ENCODE data around the gene IKZF3.
"Not testable (repeated sequence)": the region's sequence is repeated elsewhere in the genome, so short reads cannot be mapped to it uniquely, and the experiment has no call there.

IKZF3 gene

DNA sequence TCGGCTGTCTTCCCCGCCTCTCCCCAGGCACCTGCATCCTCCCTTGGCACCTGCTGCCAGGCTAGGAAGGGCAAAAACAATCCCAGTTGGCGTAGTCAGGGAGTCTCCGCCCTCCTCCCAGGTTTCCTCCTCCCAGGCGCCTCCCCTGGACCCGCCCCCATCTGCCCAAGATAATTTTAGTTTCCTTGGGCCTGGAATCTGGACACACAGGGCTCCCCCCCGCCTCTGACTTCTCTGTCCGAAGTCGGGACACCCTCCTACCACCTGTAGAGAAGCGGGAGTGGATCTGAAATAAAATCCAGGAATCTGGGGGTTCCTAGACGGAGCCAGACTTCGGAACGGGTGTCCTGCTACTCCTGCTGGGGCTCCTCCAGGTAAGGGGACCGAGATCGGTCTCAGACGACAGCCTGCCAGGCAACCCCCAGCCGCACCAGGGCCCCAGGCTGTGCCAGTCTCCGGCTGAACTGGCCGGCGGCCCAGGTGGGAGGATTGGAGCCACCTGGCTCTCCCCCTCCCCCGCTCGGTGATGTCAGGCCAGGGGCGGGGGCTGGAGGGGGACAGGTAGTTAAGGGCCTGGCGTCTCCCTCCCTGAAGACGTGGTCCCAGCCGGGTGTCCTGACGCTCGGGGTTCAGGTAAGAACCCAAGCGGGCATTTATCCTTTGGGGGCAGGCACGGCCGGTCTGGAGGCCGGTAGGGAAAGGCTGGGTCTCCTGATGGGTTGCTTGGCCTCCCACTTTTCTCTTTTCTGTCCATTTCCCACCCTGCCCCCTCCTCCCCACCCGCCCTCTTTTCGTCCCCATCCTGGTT is 126.1 kb downstream of the IKZF3 start, which contains the start of gene GRB7:
TSS of gene GRB7 (plus strand) at position 179 of the 808 bp plus-strand sequence. CDS start 4,364 bp downstream, outside the sequence.
- DNase-seq, result peak; percentile 83

- no peak for DNase-seq
Observed at GRCh38 chr17:39737206-39737759, 126.8 kb downstream of the IKZF3 start.

DNA sequence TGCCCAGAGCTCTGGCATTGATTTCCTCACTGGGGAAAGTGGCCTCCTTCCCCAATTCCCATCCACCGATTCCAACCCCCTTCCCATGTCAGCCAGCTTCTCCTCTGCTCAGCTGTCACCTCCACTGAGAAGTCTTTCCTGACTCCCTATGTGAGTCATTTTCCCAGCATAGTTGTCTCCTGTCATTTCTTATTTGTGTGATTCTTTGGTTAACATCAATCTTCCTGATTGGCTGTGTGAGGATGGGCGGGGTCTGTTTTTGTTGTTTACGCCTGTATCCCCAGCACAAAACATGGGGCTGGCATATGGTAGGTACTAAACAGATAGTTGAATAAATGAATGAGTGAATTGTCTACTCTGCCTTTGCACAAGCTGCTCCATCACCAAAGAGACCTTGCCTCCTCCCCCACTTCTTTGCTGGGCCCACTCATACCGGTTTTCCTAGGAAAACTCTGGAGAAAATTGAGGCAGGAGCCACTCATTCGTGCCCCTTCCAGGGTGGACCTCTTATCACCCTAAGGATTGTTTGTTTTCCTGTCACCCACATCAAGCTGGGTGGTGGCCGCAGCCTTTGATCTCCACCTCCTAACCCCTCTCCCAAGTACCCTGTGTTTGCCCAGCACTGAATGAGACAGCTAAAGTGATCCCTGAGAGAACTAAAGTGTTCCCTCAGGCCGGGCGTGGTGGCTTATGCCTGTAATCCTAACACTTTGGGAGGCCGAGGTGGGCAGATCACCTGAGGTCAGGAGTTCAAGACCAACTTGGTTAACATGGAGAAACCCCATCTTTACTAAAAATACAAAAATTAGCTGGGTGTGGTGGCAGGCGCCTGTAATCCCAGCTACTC is 127.6 kb downstream of the IKZF3 start:
- DNase-seq, result no peak

GRCh38 chr17:39735882-39736281 is 128.2 kb downstream of the IKZF3 start:
- DNase-seq, result no peak

DNA sequence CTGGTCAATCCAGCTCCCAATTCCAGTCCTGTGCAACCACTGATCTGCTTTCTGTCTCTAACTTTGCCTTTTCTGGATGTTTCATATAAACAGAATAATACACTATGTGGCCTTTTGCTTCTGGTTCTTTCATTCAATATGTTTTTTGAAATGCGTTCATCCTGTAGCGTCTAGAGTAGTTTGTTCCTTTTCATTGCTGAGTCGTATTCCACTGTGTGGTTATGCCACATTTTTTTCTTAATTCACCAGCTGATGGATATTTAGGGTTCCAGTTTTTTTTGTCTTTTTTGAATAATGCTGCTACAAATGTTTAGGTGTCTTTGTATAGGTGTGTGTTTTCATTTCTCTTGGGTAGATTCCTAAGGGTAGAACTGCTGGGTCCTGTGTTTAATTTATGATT is 131.5 kb downstream of the IKZF3 start:
- no peak for DNase-seq

DNA sequence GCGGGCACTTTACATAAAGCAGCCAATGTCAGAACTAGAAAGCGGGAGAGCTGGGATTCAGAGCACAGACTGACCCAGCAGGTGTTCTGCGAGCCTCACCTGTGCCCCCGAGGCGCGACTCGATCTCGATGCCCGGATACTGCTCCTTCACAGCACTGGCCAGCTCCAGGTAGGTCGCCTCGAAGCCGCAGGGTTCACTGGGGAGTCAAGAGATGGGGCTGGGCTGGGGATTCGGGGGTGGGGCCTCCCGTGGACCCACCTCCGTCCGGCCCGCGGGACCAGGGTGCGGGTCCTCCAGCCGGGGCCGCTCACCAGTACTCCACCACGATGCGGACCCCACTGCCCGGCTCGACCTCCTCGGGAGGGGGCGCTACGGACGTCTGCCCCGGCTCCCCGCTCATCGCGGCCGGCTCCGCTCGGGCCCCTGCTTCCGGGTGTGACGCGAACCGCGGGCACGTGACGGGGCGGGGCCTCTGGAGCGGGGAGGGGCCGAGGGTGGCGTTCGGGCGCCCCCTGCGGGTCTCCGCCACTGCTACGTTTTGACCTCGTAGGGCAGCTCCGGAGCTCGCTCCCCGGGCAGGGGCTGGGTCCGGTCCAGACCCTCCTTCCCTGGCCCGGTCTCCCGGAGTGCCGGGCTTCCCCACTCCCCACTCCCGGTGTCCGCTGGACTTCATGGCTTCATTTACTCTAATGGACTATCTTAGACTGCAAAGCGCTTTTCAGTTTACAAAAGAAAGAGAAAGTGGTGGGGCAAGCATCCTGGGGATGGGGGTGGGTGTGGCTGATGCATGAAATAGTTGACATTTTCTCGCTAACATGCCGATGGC is 133.8 kb downstream of the IKZF3 start, which contains the start of gene MIEN1:
TSS of gene MIEN1 (minus strand) at position 438 of the 827 bp plus-strand sequence. CDS start at position 401, 37 bp downstream.
- peak; percentile 53 for DNase-seq

GRCh38 chr17:39729280-39729851 is 134.7 kb downstream of the IKZF3 start:
- no peak for DNase-seq

DNA sequence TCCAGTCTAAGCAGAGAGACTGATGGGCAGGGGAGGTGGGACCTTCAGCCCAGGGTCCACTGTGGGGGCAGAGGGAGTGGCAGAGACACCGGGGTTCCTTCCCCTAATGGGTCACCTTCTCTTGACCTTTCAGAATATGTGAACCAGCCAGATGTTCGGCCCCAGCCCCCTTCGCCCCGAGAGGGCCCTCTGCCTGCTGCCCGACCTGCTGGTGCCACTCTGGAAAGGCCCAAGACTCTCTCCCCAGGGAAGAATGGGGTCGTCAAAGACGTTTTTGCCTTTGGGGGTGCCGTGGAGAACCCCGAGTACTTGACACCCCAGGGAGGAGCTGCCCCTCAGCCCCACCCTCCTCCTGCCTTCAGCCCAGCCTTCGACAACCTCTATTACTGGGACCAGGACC is 136.6 kb downstream of the IKZF3 start:
- DNase-seq, result no peak

DNA sequence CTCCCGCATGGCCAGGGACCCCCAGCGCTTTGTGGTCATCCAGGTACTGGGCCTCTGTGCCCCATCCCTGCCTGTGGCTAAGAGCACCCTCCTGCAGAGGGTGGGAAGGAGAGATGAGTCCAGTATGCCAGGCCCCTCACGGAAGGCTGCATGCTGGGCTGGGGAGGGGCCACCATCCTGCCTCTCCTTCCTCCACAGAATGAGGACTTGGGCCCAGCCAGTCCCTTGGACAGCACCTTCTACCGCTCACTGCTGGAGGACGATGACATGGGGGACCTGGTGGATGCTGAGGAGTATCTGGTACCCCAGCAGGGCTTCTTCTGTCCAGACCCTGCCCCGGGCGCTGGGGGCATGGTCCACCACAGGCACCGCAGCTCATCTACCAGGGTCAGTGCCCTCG is 137.5 kb downstream of the IKZF3 start:
- no peak for DNase-seq

- not testable (repeated sequence) for DNase-seq
Observed at GRCh38 chr17:39725923-39726322, 138.2 kb downstream of the IKZF3 start.

- no peak for DNase-seq
Observed at GRCh38 chr17:39724731-39725130, 139.4 kb downstream of the IKZF3 start.

- DNase-seq, result peak; percentile 28
Observed at GRCh38 chr17:39722965-39723848, 140.9 kb downstream of the IKZF3 start.

DNA sequence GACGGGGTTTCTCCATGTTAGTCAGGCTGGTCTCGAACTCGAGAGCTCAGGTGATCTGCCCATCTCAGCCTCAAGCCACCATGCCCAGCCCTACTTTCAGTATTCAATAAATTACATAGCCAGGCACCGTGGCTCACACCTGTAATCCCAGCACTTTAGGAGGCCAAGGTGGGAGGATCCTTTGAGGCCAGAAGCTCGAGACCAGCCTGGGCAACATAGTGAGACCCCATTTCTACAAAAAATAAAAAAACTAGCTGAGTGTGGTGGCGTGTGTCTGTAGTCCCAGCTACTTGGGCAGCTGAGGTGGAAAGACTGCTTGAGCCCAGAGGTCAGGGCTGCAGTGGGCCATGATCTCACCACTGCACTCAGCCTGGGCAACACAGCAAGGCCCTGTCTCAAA is 142.0 kb downstream of the IKZF3 start:
- DNase-seq, result no peak

DNA sequence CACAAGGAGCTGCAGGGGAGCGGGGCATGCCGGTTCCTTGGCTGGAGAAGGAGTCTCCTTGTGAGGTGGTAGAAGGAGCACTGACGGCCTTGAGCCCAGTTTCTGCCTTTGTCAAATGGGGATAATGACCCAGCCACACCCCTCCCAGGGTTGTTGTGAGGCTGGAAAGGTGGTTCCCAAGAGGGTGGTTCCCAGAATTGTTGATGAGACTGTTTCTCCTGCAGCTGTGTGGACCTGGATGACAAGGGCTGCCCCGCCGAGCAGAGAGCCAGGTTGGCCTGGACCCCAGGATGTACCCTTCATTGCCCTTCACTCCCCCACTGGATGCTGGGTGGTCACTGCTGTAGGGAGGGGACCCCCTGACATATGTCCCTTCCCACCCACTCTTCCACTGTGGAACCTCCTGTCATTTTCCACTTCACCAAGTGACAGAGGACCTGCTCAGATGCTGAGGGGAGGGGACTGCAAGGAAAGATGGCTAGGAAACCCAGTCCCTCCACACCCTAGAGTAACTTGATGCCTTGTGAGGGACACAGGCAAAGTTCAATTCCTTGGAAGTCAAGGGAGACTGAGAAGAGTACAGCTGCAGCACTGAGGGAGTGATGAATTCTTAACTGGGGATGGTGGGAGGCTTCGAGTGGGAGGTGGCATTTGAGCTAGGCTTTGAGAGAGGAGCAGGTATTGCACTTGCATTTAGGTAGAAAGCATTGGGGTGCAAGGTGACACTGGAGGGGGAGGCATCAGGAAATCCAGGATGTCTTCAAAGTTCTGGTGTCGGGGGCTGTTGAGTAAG is 144.4 kb downstream of the IKZF3 start:
- DNase-seq, result no peak

DNA sequence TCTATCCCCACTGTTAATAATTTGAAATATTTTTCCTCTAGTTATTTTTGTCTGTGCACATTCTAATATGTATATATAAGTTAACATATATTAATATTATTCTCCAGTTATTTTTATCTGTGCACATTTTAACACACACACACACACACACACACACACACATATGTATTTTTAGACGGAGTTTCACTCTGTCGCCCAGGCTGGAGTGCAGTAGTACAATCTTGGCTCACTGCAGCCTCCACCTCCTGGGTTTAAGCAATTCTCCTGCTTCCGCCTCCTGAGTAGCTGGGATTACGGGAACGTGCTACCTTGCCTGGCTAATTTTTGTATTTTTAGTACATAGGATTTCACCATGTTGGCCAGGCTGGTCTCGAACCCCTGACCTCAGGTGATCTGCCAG is 146.5 kb downstream of the IKZF3 start:
- no peak for DNase-seq

DNA sequence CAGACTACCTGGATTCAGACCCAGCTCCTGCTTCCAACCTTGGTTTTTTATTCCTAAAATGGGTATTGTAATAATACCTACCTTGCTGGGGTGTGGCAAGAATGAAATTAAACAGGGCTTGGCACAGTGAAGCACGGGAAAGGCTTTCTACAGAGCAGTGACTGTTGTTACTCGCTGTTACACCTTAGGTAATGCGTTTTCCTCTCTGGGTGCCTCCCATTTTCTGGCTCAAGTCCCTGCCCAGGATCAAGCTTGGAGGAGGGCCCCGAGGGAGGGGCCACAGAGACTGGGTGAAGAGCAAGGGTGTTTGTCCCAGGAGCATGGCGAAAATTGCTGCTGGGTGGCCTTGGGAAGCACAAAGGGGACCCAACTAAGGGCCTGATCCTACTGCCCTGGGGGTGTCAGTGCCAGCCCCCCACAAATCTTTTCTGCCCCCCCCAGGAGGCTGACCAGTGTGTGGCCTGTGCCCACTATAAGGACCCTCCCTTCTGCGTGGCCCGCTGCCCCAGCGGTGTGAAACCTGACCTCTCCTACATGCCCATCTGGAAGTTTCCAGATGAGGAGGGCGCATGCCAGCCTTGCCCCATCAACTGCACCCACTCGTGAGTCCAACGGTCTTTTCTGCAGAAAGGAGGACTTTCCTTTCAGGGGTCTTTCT is 147.1 kb downstream of the IKZF3 start:
- peak; percentile 49 for DNase-seq

DNA sequence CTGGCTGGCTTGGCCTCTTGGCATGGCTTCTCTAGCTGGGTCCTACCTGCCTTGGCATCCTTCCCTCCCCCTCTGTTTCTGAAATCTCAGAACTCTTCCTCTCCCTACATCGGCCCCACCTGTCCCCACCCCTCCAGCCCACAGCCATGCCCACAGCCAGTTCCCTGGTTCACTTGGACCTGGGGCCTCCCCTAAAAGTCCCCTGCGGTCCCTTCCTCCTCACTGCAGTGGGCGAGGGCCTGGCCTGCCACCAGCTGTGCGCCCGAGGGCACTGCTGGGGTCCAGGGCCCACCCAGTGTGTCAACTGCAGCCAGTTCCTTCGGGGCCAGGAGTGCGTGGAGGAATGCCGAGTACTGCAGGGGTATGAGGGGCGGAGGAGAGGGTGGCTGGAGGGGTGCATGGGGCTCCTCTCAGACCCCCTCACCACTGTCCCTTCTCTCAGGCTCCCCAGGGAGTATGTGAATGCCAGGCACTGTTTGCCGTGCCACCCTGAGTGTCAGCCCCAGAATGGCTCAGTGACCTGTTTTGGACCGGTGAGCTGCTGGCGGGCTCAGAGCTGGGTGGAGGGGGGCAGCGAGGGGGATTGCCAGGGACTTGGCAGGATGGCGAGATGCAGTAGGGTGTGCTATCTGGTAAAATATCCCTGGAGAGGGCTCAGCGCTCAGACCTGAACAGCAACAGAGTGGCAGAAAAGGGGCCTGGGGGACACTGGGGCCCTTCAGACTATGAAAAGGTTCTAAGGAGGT is 147.9 kb downstream of the IKZF3 start:
- no peak for DNase-seq

- DNase-seq, result no peak
Observed at GRCh38 chr17:39715375-39716072, 148.6 kb downstream of the IKZF3 start.

All from NCI-H2029 (cell line).